ENCODE measurements around the gene DAAM1.

DNA sequence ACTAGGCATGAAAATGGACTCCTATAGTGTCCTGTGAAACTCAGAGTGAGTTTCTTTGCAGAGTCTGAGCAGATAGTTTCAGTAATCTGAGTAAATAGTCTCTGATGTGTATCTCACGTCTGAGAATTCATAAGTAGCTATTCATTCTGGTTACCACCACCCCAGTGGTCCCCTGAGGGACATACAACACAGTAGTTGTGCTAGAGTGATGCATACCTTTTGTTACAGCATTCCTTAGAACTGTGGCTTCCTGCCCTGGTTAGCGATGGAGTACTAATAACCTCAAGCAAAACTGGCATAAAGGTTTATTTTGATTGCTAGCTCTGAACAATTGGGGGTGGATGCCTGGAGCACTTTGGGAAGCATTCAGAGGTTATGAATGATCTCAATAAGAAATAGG, 114.7 kb downstream of the DAAM1 start:
- TF ChIP-seq ZNF70 (CRISPR knock-in tag; IDR thresholded peaks at IDR 0.05) (no peak), SNAI2 (CRISPR knock-in tag; IDR thresholded peaks at IDR 0.05) (no peak), RARB (CRISPR knock-in tag; IDR thresholded peaks at IDR 0.05) (no peak), CSDC2 (CRISPR knock-in tag; IDR thresholded peaks at IDR 0.05) (no peak), GLIS3 (CRISPR knock-in tag; IDR thresholded peaks at IDR 0.05) (no peak), TOX (CRISPR knock-in tag; IDR thresholded peaks at IDR 0.05; ENCODE audit: borderline replicate concordance) (no peak), ARNTL (CRISPR knock-in tag; IDR thresholded peaks at IDR 0.05; ENCODE audit: borderline replicate concordance, low read depth) (no peak), ESRRG (CRISPR knock-in tag; IDR thresholded peaks at IDR 0.05) (no peak), ZFP3 (CRISPR knock-in tag; IDR thresholded peaks at IDR 0.05) (no peak)
- TF ChIP-seq, protein P1, sequence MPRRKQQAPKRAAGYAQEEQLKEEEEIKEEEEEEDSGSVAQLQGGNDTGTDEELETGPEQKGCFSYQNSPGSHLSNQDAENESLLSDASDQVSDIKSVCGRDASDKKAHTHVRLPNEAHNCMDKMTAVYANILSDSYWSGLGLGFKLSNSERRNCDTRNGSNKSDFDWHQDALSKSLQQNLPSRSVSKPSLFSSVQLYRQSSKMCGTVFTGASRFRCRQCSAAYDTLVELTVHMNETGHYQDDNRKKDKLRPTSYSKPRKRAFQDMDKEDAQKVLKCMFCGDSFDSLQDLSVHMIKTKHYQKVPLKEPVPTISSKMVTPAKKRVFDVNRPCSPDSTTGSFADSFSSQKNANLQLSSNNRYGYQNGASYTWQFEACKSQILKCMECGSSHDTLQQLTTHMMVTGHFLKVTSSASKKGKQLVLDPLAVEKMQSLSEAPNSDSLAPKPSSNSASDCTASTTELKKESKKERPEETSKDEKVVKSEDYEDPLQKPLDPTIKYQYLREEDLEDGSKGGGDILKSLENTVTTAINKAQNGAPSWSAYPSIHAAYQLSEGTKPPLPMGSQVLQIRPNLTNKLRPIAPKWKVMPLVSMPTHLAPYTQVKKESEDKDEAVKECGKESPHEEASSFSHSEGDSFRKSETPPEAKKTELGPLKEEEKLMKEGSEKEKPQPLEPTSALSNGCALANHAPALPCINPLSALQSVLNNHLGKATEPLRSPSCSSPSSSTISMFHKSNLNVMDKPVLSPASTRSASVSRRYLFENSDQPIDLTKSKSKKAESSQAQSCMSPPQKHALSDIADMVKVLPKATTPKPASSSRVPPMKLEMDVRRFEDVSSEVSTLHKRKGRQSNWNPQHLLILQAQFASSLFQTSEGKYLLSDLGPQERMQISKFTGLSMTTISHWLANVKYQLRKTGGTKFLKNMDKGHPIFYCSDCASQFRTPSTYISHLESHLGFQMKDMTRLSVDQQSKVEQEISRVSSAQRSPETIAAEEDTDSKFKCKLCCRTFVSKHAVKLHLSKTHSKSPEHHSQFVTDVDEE (CRISPR knock-in tag; IDR thresholded peaks at IDR 0.05): no peak
- TF ChIP-seq, protein P2, sequence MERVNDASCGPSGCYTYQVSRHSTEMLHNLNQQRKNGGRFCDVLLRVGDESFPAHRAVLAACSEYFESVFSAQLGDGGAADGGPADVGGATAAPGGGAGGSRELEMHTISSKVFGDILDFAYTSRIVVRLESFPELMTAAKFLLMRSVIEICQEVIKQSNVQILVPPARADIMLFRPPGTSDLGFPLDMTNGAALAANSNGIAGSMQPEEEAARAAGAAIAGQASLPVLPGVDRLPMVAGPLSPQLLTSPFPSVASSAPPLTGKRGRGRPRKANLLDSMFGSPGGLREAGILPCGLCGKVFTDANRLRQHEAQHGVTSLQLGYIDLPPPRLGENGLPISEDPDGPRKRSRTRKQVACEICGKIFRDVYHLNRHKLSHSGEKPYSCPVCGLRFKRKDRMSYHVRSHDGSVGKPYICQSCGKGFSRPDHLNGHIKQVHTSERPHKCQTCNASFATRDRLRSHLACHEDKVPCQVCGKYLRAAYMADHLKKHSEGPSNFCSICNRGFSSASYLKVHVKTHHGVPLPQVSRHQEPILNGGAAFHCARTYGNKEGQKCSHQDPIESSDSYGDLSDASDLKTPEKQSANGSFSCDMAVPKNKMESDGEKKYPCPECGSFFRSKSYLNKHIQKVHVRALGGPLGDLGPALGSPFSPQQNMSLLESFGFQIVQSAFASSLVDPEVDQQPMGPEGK (CRISPR knock-in tag; IDR thresholded peaks at IDR 0.05; ENCODE audit: borderline replicate concordance): no peak

Data from SK-N-SH treated with all-trans-retinoic acid at 6 μM for 48 hours (cell line).